Stimulated activated CD8-positive, alpha-beta memory T cell treated with anti-CD3 and anti-CD28 coated beads, Interleukin-12 subunit alpha, Interleukin-12 subunit beta, amount 100 ng/mL, for 1 hour (primary cell): ENCODE measurements around the gene NCAPD3.
"Not testable (repeated sequence)": the region's sequence is repeated elsewhere in the genome, so short reads cannot be mapped to it uniquely, and the experiment has no call there.

Experiments used
- DNase-seq: peaks from one replicate; pipeline ENCODE4 v3.0.0-alpha.2; 2020; ENCODE audit warnings: low read depth

Gene NCAPD3

GRCh38 chr11:134131628-134132244 is 92.0 kb downstream of the NCAPD3 start:
- no peak for DNase-seq

- DNase-seq, result no peak
Measured at GRCh38 chr11:134126217-134126822, 97.4 kb downstream of the NCAPD3 start.

DNA sequence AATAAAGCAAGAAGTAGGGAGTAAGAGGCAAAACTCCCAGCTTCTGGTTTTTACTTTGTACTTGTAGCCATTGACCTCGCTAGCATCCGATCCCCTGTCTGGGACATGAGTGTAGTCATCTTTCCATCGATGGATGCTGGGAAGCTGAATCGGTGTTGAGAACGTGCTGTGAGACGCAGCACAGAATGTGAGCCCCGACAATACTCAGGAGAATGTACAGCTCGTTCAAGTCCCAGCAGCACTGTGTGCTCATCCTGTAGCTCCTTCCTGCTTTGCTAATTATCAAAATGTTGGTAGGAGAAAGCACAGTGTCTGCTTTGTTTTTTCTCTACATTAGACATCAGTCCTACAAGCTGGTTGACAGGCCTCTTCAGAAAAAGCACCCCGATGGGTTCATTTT is 98.3 kb downstream of the NCAPD3 start:
- no peak for DNase-seq

DNA sequence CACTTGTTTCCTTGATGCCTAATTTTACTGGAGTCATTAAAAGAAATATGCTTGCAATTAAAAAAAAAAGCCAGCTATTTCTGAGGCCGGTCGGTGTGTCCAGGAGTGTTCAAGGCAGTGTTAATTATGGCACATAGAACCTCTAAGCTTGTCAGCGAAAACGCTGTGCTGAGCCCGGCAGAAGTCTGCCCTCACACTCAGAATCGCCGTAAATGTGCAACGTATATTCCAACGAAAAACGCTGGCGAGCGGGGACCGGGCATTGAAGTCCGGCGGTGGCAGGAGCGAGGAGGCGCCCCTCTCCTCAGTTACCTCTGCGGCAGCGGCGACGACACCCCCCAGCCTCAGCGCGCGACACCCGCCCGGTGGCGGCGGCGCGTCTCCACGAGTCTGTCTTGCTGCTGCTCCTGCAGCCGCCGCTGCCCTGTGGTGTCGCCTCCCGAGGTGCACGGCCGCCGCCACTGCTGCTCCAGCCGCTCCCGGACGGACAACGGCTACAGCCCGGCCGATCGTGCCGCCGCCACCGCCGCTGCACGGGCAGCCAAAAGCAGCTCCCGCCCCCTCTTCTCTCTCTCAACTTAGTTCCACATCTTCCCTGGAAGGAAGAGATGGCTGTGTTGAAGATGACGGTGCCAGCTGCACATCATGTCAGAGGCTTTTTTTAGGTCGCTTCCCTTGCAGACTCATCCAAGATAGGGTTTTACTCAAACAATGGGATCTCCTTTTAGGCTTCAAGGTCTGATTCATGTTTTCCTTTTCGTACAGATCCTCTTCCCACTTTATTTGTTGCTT is 98.9 kb downstream of the NCAPD3 start:
- DNase-seq, result no peak

GRCh38 chr11:134120921-134121526 is 102.7 kb downstream of the NCAPD3 start:
- no peak for DNase-seq

- DNase-seq, result no peak
Measured at GRCh38 chr11:134120143-134120850, 103.5 kb downstream of the NCAPD3 start.

- no peak for DNase-seq
Measured at GRCh38 chr11:134119094-134119493, 104.7 kb downstream of the NCAPD3 start.

- DNase-seq, result no peak
Measured at GRCh38 chr11:134118006-134118405, 105.8 kb downstream of the NCAPD3 start.

- DNase-seq, result no peak
Measured at GRCh38 chr11:134116210-134116609, 107.6 kb downstream of the NCAPD3 start.

DNA sequence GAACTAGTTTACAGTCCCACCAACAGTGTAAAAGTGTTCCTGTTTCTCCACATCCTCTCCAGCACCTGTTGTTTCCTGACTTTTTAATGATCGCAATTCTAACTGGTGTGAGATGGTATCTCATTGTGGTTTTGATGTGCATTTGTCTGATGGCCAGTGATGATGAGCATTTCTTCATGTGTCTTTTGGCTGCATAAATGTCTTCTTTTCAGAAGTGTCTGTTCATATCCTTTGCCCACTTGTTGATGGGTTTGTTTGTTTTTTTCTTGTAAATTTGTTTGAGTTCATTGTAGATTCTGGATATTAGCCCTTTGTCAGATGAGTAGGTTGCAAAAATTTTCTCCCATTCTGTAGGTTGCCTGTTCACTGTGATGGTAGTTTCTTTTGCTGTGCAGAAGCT is 110.0 kb downstream of the NCAPD3 start:
- not testable (repeated sequence) for DNase-seq

DNA sequence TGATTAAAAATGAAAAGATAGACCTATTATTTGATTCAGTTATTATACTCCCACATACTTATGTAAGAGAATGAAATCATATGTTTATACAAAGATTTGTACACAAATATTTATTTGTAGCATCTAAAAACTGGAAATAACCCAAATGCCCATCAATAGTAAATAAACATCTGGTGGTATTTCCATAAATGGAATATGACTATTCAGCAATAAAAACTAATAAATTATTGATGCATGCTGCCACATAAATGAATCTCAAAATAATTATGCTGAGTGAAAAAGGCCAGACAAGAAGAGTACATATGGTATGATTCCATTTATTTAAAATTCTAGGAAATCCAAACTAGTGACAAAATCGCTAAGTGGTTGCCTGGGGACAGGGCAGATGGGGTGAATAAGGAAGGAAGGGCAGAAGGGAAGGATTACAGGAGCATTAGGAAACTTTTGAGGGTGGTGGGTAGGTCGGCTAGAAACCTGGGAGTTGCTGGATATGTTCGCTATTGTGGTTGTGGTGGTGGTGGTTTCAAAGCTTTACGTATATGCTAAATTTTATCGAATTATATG is 113.4 kb downstream of the NCAPD3 start:
- no peak for DNase-seq
